HepG2 (cell line): ENCODE measurements around the gene SMARCC1. TPM values are rescaled to one million over a fixed set of nuclear protein-coding genes. Genes with fewer than 3 reads are reported as not detected.

Experiments used
- IKZF4 ChIP-seq: sonication (generic); formaldehyde crosslinking; IDR thresholded peaks from 2 replicates; pipeline ENCODE4 v1.5.1; 2020; ENCODE audit warnings: borderline replicate concordance, mild to moderate bottlenecking, low read depth, missing genetic modification reagents; ENCODE audit errors: not compliant biosample characterization
- POLR2A ChIP-seq, 2 experiments: IDR thresholded peaks; 2 replicates each; pipeline ENCODE4 v1.6.1; 2011; ENCODE audit warnings: low read depth in 2 of 2, low read length in 2 of 2, mild to moderate bottlenecking in 1 of 2, moderate library complexity in 1 of 2; ENCODE audit not compliant: insufficient read depth in 1 of 2
- RNF2 ChIP-seq: fragments of 450-650 bp; conservative IDR thresholded peaks from 2 replicates; pipeline ENCODE4 v1.6.1; 2016; ENCODE audit warnings: low read depth
- SAFB2 ChIP-seq: sonication (generic); formaldehyde crosslinking; IDR thresholded peaks from 2 replicates; pipeline ENCODE4 v1.5.1; 2020; ENCODE audit warnings: missing genetic modification reagents, low read depth, mild to moderate bottlenecking, borderline replicate concordance
- SNAPC2 ChIP-seq: sonication (generic); formaldehyde crosslinking; IDR thresholded peaks from 2 replicates; pipeline ENCODE4 v1.8.1; 2022; ENCODE audit warnings: mild to moderate bottlenecking, missing genetic modification reagents
- YEATS4 ChIP-seq: sonication (generic); formaldehyde crosslinking; IDR thresholded peaks from 2 replicates; pipeline ENCODE4 v1.4.0; 2020; ENCODE audit warnings: missing genetic modification reagents, borderline replicate concordance
- ZFP62 ChIP-seq: sonication (generic); formaldehyde crosslinking; IDR thresholded peaks from 2 replicates; pipeline ENCODE4 v1.4.0; 2020; ENCODE audit warnings: missing genetic modification reagents
- ZFX ChIP-seq: sonication (generic); formaldehyde crosslinking; IDR thresholded peaks from 2 replicates; pipeline ENCODE4 v1.4.0; 2020; ENCODE audit warnings: mild to moderate bottlenecking, low read depth, missing genetic modification reagents, moderate library complexity
- ZNF891 ChIP-seq: sonication (generic); formaldehyde crosslinking; IDR thresholded peaks from 2 replicates; pipeline ENCODE4 v1.5.0; 2020; ENCODE audit warnings: mild to moderate bottlenecking, missing genetic modification reagents
- polyA plus RNA-seq, 8 experiments: library from polyadenylated mRNA; depleted of rRNA in 3 of 8; stranded (reverse) in 7 of 8; unstranded in 1 of 8; fragments of >200 nt; fragmentation: Illumina TruSeq in 4 of 8; extraction: Trizol in 4 of 8; gene quantifications; 2 replicates each; pipeline versions ENCODE4 v1.2.1 to v1.2.3, GENCODE V29; 2011 to 2016; ENCODE audit warnings: low read depth in 4 of 8, missing spikeins in 1 of 8, mixed read lengths in 1 of 8; ENCODE audit not compliant: insufficient read depth in 1 of 8
- total RNA-seq, 5 experiments: library from RNA; depleted of rRNA; stranded (reverse); fragments of >200 nt; fragmentation: Illumina TruSeq; extraction: Trizol; gene quantifications; 2 replicates each; pipeline ENCODE4 v1.2.3, GENCODE V29; 2016; ENCODE audit warnings: low read depth in 1 of 5
- TF ChIP-seq, protein P1 (sequence below): sonication (generic); formaldehyde crosslinking; IDR thresholded peaks from 2 replicates; pipeline ENCODE4 v1.9.0; 2021; ENCODE audit warnings: mild to moderate bottlenecking, missing genetic modification reagents
- TF ChIP-seq, protein P2 (sequence below): sonication (generic); formaldehyde crosslinking; IDR thresholded peaks from 2 replicates; pipeline ENCODE4 v1.4.0; 2020; ENCODE audit warnings: mild to moderate bottlenecking, missing genetic modification reagents
- TF ChIP-seq, protein P3 (sequence below): sonication (generic); formaldehyde crosslinking; IDR thresholded peaks from 2 replicates; pipeline ENCODE4 v1.8.1; 2023; ENCODE audit warnings: mild to moderate bottlenecking, missing genetic modification reagents

SMARCC1 gene
- total and polyA plus RNA-seq, 2 of the 13 experiments (the other 11 are each of a cell fraction or from before 2014, with no cell fraction given), result 47.9 to 58.4 TPM

DNA sequence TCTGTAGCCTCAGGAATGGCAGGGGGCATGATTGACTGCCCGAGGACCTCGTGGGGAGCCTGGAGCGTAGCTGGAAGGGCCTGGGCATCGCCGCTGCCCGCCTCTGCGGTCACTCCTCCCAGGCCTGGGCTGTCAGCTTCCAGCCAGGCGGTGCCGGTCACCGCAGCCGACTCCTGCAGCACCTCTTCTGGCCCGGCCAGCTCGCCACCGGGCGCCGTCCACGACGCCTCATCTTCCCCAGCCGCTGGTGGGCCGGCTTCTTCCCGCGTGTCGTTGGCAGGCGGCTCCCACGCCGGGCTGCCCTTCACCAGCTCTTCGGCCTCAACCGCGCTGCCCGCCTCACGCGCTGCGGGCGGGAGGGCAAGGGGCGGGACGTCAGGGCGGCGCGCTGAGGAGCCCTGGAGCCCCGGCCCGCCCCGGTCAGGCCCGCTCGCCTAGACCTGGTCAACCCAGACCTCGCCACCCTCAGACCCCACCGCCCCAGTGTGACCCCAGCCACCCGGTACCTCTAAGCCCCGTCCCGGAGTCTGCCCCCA, 204.0 kb downstream of the SMARCC1 start (continued):
- TF ChIP-seq, protein P1, sequence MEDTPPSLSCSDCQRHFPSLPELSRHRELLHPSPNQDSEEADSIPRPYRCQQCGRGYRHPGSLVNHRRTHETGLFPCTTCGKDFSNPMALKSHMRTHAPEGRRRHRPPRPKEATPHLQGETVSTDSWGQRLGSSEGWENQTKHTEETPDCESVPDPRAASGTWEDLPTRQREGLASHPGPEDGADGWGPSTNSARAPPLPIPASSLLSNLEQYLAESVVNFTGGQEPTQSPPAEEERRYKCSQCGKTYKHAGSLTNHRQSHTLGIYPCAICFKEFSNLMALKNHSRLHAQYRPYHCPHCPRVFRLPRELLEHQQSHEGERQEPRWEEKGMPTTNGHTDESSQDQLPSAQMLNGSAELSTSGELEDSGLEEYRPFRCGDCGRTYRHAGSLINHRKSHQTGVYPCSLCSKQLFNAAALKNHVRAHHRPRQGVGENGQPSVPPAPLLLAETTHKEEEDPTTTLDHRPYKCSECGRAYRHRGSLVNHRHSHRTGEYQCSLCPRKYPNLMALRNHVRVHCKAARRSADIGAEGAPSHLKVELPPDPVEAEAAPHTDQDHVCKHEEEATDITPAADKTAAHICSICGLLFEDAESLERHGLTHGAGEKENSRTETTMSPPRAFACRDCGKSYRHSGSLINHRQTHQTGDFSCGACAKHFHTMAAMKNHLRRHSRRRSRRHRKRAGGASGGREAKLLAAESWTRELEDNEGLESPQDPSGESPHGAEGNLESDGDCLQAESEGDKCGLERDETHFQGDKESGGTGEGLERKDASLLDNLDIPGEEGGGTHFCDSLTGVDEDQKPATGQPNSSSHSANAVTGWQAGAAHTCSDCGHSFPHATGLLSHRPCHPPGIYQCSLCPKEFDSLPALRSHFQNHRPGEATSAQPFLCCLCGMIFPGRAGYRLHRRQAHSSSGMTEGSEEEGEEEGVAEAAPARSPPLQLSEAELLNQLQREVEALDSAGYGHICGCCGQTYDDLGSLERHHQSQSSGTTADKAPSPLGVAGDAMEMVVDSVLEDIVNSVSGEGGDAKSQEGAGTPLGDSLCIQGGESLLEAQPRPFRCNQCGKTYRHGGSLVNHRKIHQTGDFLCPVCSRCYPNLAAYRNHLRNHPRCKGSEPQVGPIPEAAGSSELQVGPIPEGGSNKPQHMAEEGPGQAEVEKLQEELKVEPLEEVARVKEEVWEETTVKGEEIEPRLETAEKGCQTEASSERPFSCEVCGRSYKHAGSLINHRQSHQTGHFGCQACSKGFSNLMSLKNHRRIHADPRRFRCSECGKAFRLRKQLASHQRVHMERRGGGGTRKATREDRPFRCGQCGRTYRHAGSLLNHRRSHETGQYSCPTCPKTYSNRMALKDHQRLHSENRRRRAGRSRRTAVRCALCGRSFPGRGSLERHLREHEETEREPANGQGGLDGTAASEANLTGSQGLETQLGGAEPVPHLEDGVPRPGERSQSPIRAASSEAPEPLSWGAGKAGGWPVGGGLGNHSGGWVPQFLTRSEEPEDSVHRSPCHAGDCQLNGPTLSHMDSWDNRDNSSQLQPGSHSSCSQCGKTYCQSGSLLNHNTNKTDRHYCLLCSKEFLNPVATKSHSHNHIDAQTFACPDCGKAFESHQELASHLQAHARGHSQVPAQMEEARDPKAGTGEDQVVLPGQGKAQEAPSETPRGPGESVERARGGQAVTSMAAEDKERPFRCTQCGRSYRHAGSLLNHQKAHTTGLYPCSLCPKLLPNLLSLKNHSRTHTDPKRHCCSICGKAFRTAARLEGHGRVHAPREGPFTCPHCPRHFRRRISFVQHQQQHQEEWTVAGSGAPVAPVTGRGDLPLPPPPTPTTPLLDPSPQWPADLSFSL, result no peak
- TF ChIP-seq, protein P2, sequence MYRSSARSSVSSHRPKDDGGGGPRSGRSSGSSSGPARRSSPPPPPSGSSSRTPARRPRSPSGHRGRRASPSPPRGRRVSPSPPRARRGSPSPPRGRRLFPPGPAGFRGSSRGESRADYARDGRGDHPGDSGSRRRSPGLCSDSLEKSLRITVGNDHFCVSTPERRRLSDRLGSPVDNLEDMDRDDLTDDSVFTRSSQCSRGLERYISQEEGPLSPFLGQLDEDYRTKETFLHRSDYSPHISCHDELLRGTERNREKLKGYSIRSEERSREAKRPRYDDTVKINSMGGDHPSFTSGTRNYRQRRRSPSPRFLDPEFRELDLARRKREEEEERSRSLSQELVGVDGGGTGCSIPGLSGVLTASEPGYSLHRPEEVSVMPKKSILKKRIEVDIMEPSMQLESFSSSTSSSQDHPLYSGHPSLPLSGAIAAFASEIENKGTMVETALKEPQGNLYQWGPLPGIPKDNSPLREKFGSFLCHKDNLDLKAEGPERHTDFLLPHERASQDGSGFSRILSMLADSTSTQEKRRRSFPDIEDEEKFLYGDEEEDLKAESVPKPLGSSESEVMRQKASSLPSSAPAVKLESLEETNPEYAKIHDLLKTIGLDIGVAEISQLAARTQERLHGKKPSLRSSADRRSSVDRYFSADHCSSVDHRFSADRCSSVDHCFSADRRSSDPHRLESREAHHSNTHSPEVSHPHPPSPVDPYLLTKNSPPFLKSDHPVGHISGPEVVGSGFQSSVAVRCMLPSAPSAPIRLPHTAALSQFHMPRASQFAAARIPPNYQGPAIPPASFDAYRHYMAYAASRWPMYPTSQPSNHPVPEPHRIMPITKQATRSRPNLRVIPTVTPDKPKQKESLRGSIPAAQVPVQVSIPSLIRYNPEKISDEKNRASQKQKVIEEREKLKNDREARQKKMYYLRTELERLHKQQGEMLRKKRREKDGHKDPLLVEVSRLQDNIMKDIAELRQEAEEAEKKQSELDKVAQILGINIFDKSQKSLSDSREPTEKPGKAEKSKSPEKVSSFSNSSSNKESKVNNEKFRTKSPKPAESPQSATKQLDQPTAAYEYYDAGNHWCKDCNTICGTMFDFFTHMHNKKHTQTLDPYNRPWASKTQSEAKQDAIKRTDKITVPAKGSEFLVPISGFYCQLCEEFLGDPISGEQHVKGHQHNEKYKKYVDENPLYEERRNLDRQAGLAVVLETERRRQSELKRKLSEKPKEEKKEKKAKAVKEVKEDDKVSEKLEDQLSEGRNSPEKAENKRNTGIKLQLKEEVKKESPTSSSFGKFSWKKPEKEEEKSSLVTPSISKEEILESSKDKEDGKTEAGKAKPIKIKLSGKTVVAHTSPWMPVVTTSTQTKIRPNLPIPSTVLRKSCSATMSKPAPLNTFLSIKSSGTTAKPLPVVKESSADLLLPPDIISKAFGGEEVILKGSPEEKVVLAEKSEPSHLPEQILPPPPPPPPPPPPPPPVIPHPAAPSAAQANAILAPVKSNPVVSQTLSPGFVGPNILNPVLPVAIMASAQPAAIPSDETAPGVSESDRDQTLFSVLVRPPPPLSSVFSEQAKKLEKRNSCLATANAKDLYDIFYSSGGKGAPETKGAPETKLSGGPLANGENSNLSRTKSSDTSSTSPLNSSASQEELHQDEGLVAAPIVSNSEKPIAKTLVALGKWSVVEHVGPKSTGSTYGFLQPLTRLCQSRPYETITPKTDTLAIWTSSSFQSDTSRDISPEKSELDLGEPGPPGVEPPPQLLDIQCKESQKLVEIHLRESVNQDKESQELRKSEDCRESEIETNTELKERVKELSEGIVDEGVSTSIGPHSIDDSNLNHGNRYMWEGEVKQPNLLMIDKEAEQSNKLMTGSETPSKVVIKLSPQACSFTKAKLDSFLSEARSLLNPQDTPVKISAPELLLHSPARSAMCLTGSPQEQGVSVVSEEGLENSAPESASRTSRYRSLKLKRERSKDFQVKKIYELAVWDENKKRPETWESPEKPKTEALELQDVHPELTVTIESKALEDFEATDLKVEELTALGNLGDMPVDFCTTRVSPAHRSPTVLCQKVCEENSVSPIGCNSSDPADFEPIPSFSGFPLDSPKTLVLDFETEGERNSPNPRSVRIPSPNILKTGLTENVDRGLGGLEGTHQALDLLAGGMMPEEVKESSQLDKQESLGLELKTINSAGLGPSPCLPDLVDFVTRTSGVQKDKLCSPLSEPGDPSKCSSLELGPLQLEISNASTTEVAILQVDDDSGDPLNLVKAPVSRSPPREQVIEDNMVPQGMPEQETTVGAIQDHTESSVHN, result no peak
- TF ChIP-seq IKZF4 (CRISPR knock-in tag), result no peak
- TF ChIP-seq, protein P3, sequence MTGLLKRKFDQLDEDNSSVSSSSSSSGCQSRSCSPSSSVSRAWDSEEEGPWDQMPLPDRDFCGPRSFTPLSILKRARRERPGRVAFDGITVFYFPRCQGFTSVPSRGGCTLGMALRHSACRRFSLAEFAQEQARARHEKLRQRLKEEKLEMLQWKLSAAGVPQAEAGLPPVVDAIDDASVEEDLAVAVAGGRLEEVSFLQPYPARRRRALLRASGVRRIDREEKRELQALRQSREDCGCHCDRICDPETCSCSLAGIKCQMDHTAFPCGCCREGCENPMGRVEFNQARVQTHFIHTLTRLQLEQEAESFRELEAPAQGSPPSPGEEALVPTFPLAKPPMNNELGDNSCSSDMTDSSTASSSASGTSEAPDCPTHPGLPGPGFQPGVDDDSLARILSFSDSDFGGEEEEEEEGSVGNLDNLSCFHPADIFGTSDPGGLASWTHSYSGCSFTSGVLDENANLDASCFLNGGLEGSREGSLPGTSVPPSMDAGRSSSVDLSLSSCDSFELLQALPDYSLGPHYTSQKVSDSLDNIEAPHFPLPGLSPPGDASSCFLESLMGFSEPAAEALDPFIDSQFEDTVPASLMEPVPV (CRISPR knock-in tag), result no peak
- TF ChIP-seq POLR2A (IDR thresholded peaks at IDR 0.05; ENCODE audit: insufficient read depth in 1 of 2, low read depth in 2 of 2, low read length in 2 of 2), result no peak
- peak; percentile 27; the same call in 1 of the 2 replicates for TF ChIP-seq ZFX (CRISPR knock-in tag)
- no peak for TF ChIP-seq SAFB2
- TF ChIP-seq SNAPC2 (CRISPR knock-in tag), result no peak
- no peak for TF ChIP-seq ZNF891 (CRISPR knock-in tag)
- TF ChIP-seq RNF2, result no peak
- TF ChIP-seq YEATS4 (CRISPR knock-in tag), result no peak
- TF ChIP-seq ZFP62, result no peak
